Upper lobe of left lung (tissue), 6 donors: ENCODE results near the gene TTC21B. TPM values are rescaled to one million over a fixed set of nuclear protein-coding genes. Genes with fewer than 3 reads are reported as not detected.
"Not testable (repeated sequence)": the region's sequence is repeated elsewhere in the genome, so short reads cannot be mapped to it uniquely, and the experiment has no call there.

Experiments
- ATAC-seq, 2 donors: fragments of 200-7000 bp; cut with Tn5 transposase; one replicate each; pipeline ENCODE4 v1.9.1; 2022; ENCODE audit warnings: mild to moderate bottlenecking in 2 of 2, moderate library complexity in 2 of 2; ENCODE audit not compliant: low FRiP score in 2 of 2
- DNase-seq, 2 donors: peaks; one replicate each; pipeline ENCODE4 v3.0.0-alpha.2; 2019 to 2020
- H3K27ac ChIP-seq, 4 donors: fragments of 200-600 bp; sonication (generic); one replicate each; pipeline ENCODE4 v1.5.1; 2016 to 2019
- H3K27me3 ChIP-seq, 4 donors: fragments of 200-600 bp; sonication (generic); one replicate each; pipeline ENCODE4 v1.5.1; 2017 to 2019
- H3K36me3 ChIP-seq, 4 donors: fragments of 200-600 bp; sonication (generic); one replicate each; pipeline ENCODE4 v1.5.1; 2016 to 2019
- H3K4me1 ChIP-seq, 4 donors: fragments of 200-600 bp; sonication (generic); one replicate each; pipeline ENCODE4 v1.5.1; 2018 to 2019
- H3K4me3 ChIP-seq, 4 donors: fragments of 200-600 bp; sonication (generic); one replicate each; pipeline ENCODE4 v1.5.1; 2017 to 2019; ENCODE audit warnings: mild to moderate bottlenecking in 2 of 4, moderate library complexity in 1 of 4
- H3K9me3 ChIP-seq, 4 donors: fragments of 200-600 bp; sonication (generic); one replicate each; pipeline ENCODE4 v1.5.1; 2018 to 2019
- EP300 ChIP-seq, 4 donors: sonication (generic); formaldehyde crosslinking; IDR thresholded peaks; one replicate each; pipeline ENCODE4 v1.5.1; 2017; ENCODE audit warnings: antibody characterized with exemption in 4 of 4, control low read depth in 2 of 4
- POLR2A ChIP-seq, 4 donors: fragments of 450-650 bp; IDR thresholded peaks; one replicate each; pipeline ENCODE4 v1.5.1; 2016 to 2017; ENCODE audit warnings: antibody characterized with exemption in 4 of 4, mild to moderate bottlenecking in 2 of 4
- POLR2AphosphoS5 ChIP-seq, 2 donors: sonication (generic); formaldehyde crosslinking; IDR thresholded peaks; one replicate each; pipeline ENCODE4 v1.5.1; 2017; ENCODE audit warnings: antibody characterized with exemption in 2 of 2
- WGBS, 2 donors: methylation state at CpG; one replicate each; pipeline ENCODE4 v1.1.5; 2017 to 2018; 5-methylcytosine and 5-hydroxymethylcytosine counted together
- total RNA-seq, 6 donors: library from RNA; depleted of rRNA in 4 of 6; stranded (reverse); fragments of >200 nt in 4 of 6; gene quantifications; one replicate each; pipeline versions ENCODE4 v1.1.0 to v1.2.1, GENCODE V29; 2016 to 2021
- TF ChIP-seq, protein P1 (sequence below), 6 experiments: fragments of 450-650 bp in 4 of 6; fragments of 200-600 bp in 2 of 6; sonication (generic) in 2 of 6; IDR thresholded peaks; one replicate each; pipeline ENCODE4 v1.5.1; 2016 to 2019; ENCODE audit warnings: antibody characterized with exemption in 6 of 6
- donor health status: DM: no; HTN: no; CAD: no; lungs with moderate emphysema.
- donor health status: DM: no; HTN: yes; CAD: no; lungs with severe emphysema.

The TTC21B gene
- total RNA-seq, 6 donors from 2014 or later, result 14.6 to 150 (median 36.5) TPM

DNA sequence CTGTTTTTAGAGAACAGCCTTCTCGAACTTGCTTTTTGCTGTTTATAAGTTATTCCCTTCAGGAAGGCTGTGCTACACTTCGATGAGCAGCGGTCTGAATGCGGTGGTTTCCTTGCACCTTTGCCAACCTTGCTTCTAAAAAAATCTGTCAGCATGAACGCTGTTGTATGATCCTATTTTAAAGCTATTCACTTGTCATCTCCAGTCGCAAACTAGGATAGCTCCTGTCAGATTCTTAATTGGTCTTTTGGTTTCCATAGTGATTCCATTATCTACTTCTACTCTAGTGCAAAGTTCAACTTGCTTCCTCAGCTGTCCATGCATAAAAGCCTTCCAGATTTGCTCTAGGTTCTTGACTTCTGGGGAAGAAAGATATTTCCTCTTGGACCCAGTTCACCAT, 83.2 kb downstream of the TTC21B start:
- DNase-seq (no peak), ATAC-seq (no peak)
- TF ChIP-seq, protein P1, sequence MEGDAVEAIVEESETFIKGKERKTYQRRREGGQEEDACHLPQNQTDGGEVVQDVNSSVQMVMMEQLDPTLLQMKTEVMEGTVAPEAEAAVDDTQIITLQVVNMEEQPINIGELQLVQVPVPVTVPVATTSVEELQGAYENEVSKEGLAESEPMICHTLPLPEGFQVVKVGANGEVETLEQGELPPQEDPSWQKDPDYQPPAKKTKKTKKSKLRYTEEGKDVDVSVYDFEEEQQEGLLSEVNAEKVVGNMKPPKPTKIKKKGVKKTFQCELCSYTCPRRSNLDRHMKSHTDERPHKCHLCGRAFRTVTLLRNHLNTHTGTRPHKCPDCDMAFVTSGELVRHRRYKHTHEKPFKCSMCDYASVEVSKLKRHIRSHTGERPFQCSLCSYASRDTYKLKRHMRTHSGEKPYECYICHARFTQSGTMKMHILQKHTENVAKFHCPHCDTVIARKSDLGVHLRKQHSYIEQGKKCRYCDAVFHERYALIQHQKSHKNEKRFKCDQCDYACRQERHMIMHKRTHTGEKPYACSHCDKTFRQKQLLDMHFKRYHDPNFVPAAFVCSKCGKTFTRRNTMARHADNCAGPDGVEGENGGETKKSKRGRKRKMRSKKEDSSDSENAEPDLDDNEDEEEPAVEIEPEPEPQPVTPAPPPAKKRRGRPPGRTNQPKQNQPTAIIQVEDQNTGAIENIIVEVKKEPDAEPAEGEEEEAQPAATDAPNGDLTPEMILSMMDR (IDR thresholded peaks at IDR 0.05), result no peak
- H3K36me3 ChIP-seq, result peaks cover 0 to 10% (median 0%) of the 10 kb centered on the region in 4 donors
- no peak overlapping the region for H3K27ac ChIP-seq
- WGBS, 2 donors, result 91 to 96% methylated on average over 6 of the region's 6 CpGs
- H3K27me3 ChIP-seq, result no peaks in the 10 kb centered on the region
- H3K4me1 ChIP-seq, result no peaks in the 10 kb centered on the region
- H3K9me3 ChIP-seq, result no peaks in the 10 kb centered on the region
- no peak overlapping the region for H3K4me3 ChIP-seq

DNA sequence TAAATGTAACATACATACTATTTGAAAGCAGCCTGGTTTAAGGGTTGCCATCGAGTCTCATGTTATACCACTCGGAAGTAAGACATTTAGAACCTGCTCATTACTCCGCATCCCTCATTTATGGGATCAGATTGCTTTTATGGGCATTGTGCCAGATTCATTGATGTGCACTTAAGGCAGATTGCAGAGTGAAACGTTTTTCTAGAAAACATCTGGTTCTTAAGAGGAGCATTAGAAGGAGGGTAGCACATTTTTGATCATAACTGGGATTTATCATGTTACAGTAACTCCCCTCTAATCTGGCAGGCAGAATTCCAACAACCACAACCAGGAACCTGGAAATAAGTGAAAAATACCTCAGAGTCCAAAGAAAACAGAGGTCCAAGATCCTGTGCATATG, 85.4 kb downstream of the TTC21B start:
- peaks cover 0 to 10% (median 0%) of the 10 kb centered on the region in 4 donors for H3K36me3 ChIP-seq
- no peak for ATAC-seq
- no peak overlapping the region for H3K27ac ChIP-seq
- H3K4me3 ChIP-seq, result no peak overlapping the region
- H3K4me1 ChIP-seq, result no peaks in the 10 kb centered on the region
- 61 to 73% methylated on average over 4 of the region's 4 CpGs for WGBS, 2 donors
- H3K27me3 ChIP-seq, result no peaks in the 10 kb centered on the region
- H3K9me3 ChIP-seq, result no peaks in the 10 kb centered on the region
- TF ChIP-seq POLR2AphosphoS5 (IDR thresholded peaks at IDR 0.05) (no peak), EP300 (IDR thresholded peaks at IDR 0.05) (no peak), POLR2A (IDR thresholded peaks at IDR 0.05) (no peak)
- TF ChIP-seq, protein P1 (IDR thresholded peaks at IDR 0.05), result no peak
- DNase-seq, result no peak

DNA sequence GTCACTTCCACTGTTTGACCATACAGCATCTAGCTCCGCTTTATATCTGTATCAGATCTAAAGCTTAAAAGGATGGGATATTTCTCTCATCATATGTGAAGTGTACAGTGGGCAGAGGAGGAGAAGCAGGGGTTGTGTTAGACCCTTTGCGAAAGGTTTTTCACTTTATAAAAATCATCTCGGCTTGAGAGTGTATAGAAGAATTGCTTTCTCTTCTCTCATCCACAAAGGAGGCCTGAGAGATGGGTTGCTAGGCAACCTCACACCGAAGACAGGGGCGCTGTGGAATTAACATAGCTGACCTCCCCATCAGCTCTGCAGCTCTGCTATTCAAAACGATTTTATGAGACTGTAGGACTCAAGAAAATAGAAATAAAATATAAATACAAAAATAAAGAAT, 89.3 kb downstream of the TTC21B start:
- DNase-seq (no peak), ATAC-seq (no peak)
- 76% methylated on average over 6 of the region's 6 CpGs for WGBS, 2 donors
- Histone ChIP-seq H3K4me3 (no peak overlapping the region), H3K27me3 (no peaks in the 10 kb centered on the region), H3K36me3 (no peaks in the 10 kb centered on the region), H3K27ac (no peak overlapping the region), H3K9me3 (peaks cover 0 to 11% (median 2%) of the 10 kb centered on the region in 4 donors), H3K4me1 (no peaks in the 10 kb centered on the region)
- TF ChIP-seq, protein P1 (IDR thresholded peaks at IDR 0.05), result no peak
- no peak for TF ChIP-seq POLR2AphosphoS5 (IDR thresholded peaks at IDR 0.05)
- TF ChIP-seq EP300 (IDR thresholded peaks at IDR 0.05), result no peak
- no peak for TF ChIP-seq POLR2A (IDR thresholded peaks at IDR 0.05)

DNA sequence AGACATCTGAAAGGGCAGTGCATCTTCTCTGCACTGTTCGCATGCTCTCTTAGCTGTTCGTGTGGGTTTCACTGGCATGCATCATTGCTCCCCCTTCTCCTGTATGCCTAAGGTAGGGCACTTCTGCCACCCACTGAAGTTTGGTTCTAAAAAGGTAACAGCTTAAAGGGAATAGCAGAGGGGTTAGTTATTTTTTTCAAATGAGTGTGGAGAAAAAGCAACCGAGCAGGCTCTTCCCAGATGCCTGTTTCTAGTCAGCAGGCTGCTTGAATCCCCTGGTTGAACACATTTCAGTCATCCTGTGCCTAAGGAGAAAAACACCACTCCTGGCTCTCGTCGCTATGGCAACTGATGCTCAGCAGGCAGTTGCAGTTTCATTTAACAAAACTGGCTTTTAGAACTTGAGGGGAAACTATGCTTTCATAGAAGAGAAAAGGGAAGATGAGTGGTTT, 89.7 kb downstream of the TTC21B start:
- H3K27me3 ChIP-seq, result no peaks in the 10 kb centered on the region
- DNase-seq (no peak), ATAC-seq (no peak)
- H3K27ac ChIP-seq, result no peak overlapping the region
- no peaks in the 10 kb centered on the region for H3K4me1 ChIP-seq
- 82 to 92% methylated on average over 5 of the region's 5 CpGs for WGBS, 2 donors
- peaks cover 0 to 11% (median 2%) of the 10 kb centered on the region in 4 donors for H3K9me3 ChIP-seq
- TF ChIP-seq POLR2AphosphoS5 (IDR thresholded peaks at IDR 0.05) (no peak), EP300 (IDR thresholded peaks at IDR 0.05) (no peak), POLR2A (IDR thresholded peaks at IDR 0.05) (no peak)
- TF ChIP-seq, protein P1 (IDR thresholded peaks at IDR 0.05), result no peak
- H3K4me3 ChIP-seq, result no peak overlapping the region
- H3K36me3 ChIP-seq, result no peaks in the 10 kb centered on the region

DNA sequence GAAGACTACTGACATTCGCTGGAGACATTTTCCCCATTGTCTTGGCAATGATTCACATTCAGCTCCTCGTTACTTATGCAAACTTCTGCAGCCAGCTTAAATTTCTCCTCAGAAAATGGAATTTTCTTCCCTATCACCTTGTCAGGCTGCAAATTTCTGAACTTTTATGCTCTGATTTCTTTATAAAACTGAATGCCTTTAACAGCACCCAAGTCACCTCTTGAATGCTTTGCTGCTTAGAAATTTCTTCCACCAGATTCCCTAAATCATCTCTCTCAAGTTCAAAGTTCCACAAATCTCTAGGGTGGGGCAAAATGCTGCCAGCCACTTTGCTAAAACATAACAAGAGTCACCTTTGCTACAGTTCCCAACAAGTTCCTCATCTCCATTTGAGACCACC, 92.5 kb downstream of the TTC21B start:
- peaks cover 0 to 11% (median 2%) of the 10 kb centered on the region in 4 donors for H3K9me3 ChIP-seq
- H3K4me1 ChIP-seq, H3K4me3 ChIP-seq, H3K27me3 ChIP-seq, H3K27ac ChIP-seq, H3K36me3 ChIP-seq, ATAC-seq, DNase-seq: not testable (repeated sequence)
- 100% methylated on average over 2 of the region's 2 CpGs for WGBS, 2 donors

DNA sequence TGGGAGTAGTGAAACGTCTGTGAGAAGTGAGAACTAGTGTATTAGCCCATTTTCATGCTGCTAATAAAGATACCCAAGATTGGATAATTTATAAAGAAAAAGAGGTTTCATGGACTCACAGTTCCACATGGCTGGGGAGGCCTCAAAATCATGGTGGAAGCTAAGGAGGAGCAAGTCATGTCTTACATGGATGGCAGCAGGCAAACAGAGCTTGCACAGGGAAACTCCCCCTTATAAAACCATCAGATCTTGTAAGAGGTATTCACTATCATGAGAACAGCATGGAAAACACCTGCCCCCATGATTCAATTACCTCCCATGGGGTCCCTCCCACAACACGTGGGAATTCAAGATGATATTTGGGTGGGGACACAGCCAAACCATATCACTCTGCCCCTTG, 93.9 kb downstream of the TTC21B start:
- not testable (repeated sequence) for ATAC-seq, DNase-seq, H3K4me3 ChIP-seq, H3K4me1 ChIP-seq, H3K27ac ChIP-seq, H3K36me3 ChIP-seq, H3K27me3 ChIP-seq
- peaks cover 0 to 11% (median 2%) of the 10 kb centered on the region in 4 donors for H3K9me3 ChIP-seq
- 92 to 95% methylated on average over 2 of the region's 2 CpGs for WGBS, 2 donors
